CD4-positive, alpha-beta T cell treated with Interferon alpha-2 for 1 hour (primary cell): ENCODE data around the gene FN1.

Experiments used
- DNase-seq, 2 donors: peaks; one replicate each; pipeline ENCODE4 v3.0.0-alpha.2; 2020 to 2022

The FN1 gene

GRCh38 chr2:215435870-215436704 is at the start of gene FN1:
Gene FN1 (minus strand): TSS chr2:215436068. CDS start chr2:215435802, 266 bp downstream.
- DNase-seq: peak; percentile 56 to 57

- DNase-seq: no peak
Measured at GRCh38 chr2:215485032-215485431, 49.2 kb upstream of the FN1 start.

GRCh38 chr2:215484570-215484969 is 48.7 kb upstream of the FN1 start:
- DNase-seq: no peak

- DNase-seq: no peak
Measured at GRCh38 chr2:215483431-215483830, 47.6 kb upstream of the FN1 start.

- DNase-seq: no peak
Measured at GRCh38 chr2:215479536-215480240, 43.8 kb upstream of the FN1 start.

GRCh38 chr2:215479121-215479520 is 43.3 kb upstream of the FN1 start:
- no peak for DNase-seq

GRCh38 chr2:215476424-215476823 is 40.6 kb upstream of the FN1 start:
- no peak for DNase-seq

- no peak for DNase-seq
Measured at GRCh38 chr2:215466097-215466909, 30.4 kb upstream of the FN1 start.

- DNase-seq: no peak
Measured at GRCh38 chr2:215465256-215465655, 29.4 kb upstream of the FN1 start.

- DNase-seq: no peak
Measured at GRCh38 chr2:215461836-215462532, 26.1 kb upstream of the FN1 start.

- no peak for DNase-seq
Measured at GRCh38 chr2:215460682-215461382, 25.0 kb upstream of the FN1 start.

- no peak for DNase-seq
Measured at GRCh38 chr2:215455958-215456357, 20.1 kb upstream of the FN1 start.

- peak in 1 of 2 donors; percentile 24 for DNase-seq
Measured at GRCh38 chr2:215454519-215455246, 18.8 kb upstream of the FN1 start.

GRCh38 chr2:215452725-215453124 is 16.9 kb upstream of the FN1 start:
- no peak for DNase-seq

- DNase-seq: no peak
Measured at GRCh38 chr2:215451012-215451756, 15.3 kb upstream of the FN1 start.

GRCh38 chr2:215450188-215451011 is 14.5 kb upstream of the FN1 start:
- DNase-seq: no peak

- no peak for DNase-seq
Measured at GRCh38 chr2:215447673-215448081, 11.8 kb upstream of the FN1 start.

- no peak for DNase-seq
Measured at GRCh38 chr2:215447056-215447455, 11.2 kb upstream of the FN1 start.

- DNase-seq: no peak
Measured at GRCh38 chr2:215442401-215442787, 6.5 kb upstream of the FN1 start.
